IMR-90 (cell line): Measurements from ENCODE around the gene C6orf52.

ENCODE experiments used
- CHD1 ChIP-seq: IDR thresholded peaks from 2 replicates; pipeline ENCODE4 v1.6.1; 2012; ENCODE audit warnings: low read depth, low read length, improper control_type of control experiment
- TF ChIP-seq, protein P1 (sequence below): conservative IDR thresholded peaks from 2 replicates; pipeline ENCODE4 v1.5.1; 2012; ENCODE audit warnings: mild to moderate bottlenecking, low read depth, low read length, improper control_type of control experiment

DNA sequence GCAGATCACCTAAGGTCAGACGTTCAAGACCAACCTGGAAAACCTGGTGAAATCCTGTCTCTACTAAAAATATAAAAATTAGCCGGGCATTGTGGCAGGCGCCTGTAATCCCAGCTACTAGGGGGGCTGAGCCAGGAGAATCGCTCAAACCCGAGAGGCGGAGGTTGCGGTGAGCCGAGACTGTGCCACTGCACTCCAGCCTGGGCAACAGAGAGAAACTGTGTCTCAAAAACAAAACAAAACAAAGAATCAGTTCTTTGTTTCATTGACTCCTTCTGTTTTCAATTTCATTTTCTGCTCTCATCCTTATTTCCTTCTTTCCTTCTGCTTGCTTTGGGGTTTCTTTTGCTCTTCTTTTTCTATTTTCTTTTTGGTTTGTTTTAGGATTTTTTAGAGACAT lies 19.5 kb upstream of the C6orf52 start:
- TF ChIP-seq, protein P1, sequence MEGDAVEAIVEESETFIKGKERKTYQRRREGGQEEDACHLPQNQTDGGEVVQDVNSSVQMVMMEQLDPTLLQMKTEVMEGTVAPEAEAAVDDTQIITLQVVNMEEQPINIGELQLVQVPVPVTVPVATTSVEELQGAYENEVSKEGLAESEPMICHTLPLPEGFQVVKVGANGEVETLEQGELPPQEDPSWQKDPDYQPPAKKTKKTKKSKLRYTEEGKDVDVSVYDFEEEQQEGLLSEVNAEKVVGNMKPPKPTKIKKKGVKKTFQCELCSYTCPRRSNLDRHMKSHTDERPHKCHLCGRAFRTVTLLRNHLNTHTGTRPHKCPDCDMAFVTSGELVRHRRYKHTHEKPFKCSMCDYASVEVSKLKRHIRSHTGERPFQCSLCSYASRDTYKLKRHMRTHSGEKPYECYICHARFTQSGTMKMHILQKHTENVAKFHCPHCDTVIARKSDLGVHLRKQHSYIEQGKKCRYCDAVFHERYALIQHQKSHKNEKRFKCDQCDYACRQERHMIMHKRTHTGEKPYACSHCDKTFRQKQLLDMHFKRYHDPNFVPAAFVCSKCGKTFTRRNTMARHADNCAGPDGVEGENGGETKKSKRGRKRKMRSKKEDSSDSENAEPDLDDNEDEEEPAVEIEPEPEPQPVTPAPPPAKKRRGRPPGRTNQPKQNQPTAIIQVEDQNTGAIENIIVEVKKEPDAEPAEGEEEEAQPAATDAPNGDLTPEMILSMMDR = no peak
- no peak for TF ChIP-seq CHD1
